ENCODE data around the gene CDKN2C.

CDKN2C gene

DNA sequence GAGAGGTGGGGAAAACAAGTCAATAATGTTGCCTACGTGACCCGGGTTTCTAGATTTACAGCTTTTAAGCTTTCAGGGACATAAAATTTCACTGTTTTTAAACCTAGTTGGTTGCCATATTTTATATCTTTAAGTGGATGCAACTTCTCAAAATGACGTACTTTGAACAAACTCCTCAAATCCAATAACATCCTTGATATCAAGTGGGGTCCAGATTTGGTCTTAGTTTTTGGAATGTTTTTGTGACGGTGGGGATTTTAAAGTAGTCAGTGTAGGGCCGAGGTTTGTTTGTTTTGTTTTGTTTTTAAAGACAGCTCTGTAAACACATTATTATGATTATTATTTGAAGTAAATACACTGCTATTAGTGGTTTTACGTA lies 453 bp downstream of the CDKN2C start:
- Histone ChIP-seq H3K4me3 (peak overlapping the region; percentile 67 to 82 (median 74)), H3K27ac (no peak overlapping the region), H3K4me1 (peaks cover 17 to 33% (median 24%) of the 10 kb centered on the region in 10 experiments; a peak in 19 of 20 replicates), H3K9me3 (replicated peaks in 1 of 11) (no peaks in the 10 kb centered on the region), H3K9ac (peak overlapping the region in 3 of 11 experiments; percentile 78 to 85 (median 84); a peak in 2 of 22 replicates), H3K27me3 (peaks cover 68 to 96% (median 93%) of the 10 kb centered on the region in 11 experiments), H4K20me1 (peaks cover 0 to 54% (median 35%) of the 10 kb centered on the region in 11 experiments; a peak in 18 of 22 replicates), H3K4me2 (peak overlapping the region; percentile 91 to 100 (median 98)), H3K36me3 (no peaks in the 10 kb centered on the region)
- TF ChIP-seq Cebpa-rat (IDR thresholded peaks at IDR 0.05): no peak

DNA sequence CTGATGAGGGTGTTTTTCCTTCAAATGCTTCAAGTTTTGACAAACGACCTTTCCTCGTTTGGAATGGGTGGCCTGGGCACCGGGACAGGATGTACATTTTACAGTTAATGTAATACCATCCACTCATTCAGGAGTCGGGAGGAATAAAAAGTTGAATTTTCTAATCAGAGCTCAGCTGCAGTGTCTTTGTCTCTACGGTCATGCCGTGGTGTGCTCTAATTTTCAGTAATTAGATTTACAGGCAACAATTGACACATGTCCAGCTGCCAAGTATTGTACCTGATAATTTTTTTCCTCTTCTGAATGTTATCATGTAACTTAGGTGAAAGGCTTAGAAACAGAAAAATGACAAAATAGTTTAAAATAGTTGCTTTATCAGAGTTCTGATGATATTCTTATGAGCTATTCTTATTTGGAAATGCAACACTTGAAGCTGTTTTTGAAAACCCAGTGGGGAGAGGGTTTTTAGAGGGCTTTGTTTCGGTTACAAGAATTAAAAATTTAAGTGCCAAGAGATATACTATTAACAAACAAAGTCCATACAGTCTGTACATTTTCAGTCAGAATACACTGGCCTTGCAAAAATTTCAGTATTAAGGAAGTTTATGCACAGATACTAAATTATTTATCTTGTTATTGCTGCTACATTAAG lies 1.0 kb downstream of the CDKN2C start:
- Histone ChIP-seq H3K4me1 (peaks cover 17 to 33% (median 24%) of the 10 kb centered on the region in 10 experiments; a peak in 19 of 20 replicates), H3K27me3 (peaks cover 72 to 98% (median 94%) of the 10 kb centered on the region in 11 experiments), H3K4me2 (peak overlapping the region in 9 of 11 experiments; percentile 91 to 100 (median 98); a peak in 15 of 22 replicates), H3K4me3 (peak overlapping the region in 6 of 10 experiments; percentile 69 to 82 (median 76); a peak in 8 of 20 replicates), H3K9ac (no peak overlapping the region), H4K20me1 (peaks cover 0 to 60% (median 36%) of the 10 kb centered on the region in 11 experiments; a peak in 18 of 22 replicates), H3K9me3 (replicated peaks in 1 of 11) (no peaks in the 10 kb centered on the region), H3K36me3 (no peaks in the 10 kb centered on the region), H3K27ac (no peak overlapping the region)
- TF ChIP-seq Cebpa-rat (IDR thresholded peaks at IDR 0.05): no peak

DNA sequence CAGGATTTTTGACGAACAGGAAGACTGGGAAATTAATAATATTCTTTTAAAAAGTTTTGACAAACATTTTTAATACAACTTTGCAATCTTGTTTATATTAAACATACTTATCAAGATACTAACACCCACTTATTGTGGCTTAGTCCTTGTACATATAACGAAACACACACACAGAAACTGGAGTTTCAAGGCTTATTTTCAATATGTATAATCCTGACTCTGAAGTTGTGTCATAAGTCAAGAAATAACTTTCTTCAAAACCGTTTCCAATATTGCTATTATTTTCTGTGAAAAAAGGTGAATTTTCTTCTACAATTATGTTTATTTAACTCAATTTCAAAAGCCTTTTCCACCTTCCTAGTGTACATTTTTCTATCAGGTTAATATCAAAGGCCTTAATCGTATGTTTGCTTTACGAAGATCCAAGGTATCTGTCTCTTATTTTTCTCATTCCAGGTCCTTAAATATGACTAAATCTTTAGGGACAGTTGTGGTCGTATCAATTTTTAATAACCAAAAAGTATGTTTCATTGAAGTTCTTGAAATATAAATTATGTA lies 1.8 kb downstream of the CDKN2C start:
- H3K4me3 ChIP-seq: no peak overlapping the region
- H3K27me3 ChIP-seq: peaks cover 73 to 98% (median 94%) of the 10 kb centered on the region in 11 experiments

DNA sequence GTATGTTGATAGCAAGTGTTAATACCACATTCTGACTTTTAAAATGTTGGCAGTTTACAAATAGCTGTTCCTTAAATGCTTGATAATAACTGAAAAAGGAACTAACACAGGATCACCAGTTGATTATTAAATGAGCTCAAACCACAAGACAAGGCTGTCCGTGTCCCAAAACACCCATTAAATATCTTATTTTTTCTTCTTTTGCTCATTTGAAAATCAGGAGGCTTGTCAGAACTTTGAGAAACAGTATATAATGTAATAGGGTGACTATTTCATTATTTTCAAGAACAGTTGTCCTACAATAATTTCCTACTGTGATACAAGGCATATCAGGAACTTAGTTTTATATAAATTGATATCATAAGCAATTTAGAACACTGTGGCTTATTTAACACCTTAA lies 2.7 kb downstream of the CDKN2C start:
- Histone ChIP-seq H3K4me3 (no peak overlapping the region), H3K9ac (no peak overlapping the region), H3K36me3 (no peaks in the 10 kb centered on the region), H3K9me3 (replicated peaks in 1 of 11) (no peaks in the 10 kb centered on the region), H3K27me3 (peaks cover 82 to 98% (median 95%) of the 10 kb centered on the region in 11 experiments), H4K20me1 (peaks cover 0 to 77% (median 51%) of the 10 kb centered on the region in 11 experiments; a peak in 19 of 22 replicates), H3K27ac (no peak overlapping the region), H3K4me2 (no peak overlapping the region), H3K4me1 (peaks cover 19 to 38% (median 29%) of the 10 kb centered on the region in 10 experiments)
- no peak for TF ChIP-seq Cebpa-rat (IDR thresholded peaks at IDR 0.05)

More for the DNA sequence above, 1.8 kb downstream of the CDKN2C start:
- Histone ChIP-seq H3K9me3 (replicated peaks in 1 of 11) (no peaks in the 10 kb centered on the region), H3K27ac (no peak overlapping the region), H3K4me1 (peaks cover 18 to 35% (median 25%) of the 10 kb centered on the region in 10 experiments; a peak in 19 of 20 replicates), H3K4me2 (no peak overlapping the region), H3K9ac (no peak overlapping the region), H3K36me3 (no peaks in the 10 kb centered on the region), H4K20me1 (peaks cover 0 to 68% (median 42%) of the 10 kb centered on the region in 11 experiments; a peak in 19 of 22 replicates)
- TF ChIP-seq Cebpa-rat (IDR thresholded peaks at IDR 0.05): no peak

DNA sequence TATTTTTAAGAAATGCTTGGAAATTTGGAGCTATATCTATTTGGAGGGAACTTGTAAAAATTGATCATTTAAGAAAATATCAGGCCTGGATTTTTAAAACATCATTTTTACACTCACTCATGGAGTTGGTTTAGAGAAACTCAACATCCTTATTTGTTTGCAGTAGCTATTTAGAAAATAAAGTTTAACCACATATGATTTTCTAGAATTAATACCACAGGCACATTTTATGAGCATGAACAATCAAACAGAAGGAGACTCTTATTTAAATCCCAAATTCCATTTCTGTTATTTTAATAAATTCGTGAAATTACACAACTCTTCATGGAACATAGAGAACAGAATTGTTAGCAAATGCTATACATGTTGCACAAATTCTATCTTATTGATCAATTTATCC lies 3.2 kb downstream of the CDKN2C start:
- H3K36me3 ChIP-seq: no peaks in the 10 kb centered on the region
- no peak for TF ChIP-seq Cebpa-rat (IDR thresholded peaks at IDR 0.05)
- no peaks in the 10 kb centered on the region for H3K9me3 ChIP-seq (replicated peaks in 1 of 11)
- H3K4me1 ChIP-seq: peaks cover 20 to 39% (median 31%) of the 10 kb centered on the region in 10 experiments
- H4K20me1 ChIP-seq: peaks cover 0 to 82% (median 56%) of the 10 kb centered on the region in 11 experiments; a peak in 19 of 22 replicates
- H3K27me3 ChIP-seq: peaks cover 87 to 98% (median 97%) of the 10 kb centered on the region in 11 experiments
- H3K4me3 ChIP-seq: no peak overlapping the region
- H3K27ac ChIP-seq: no peak overlapping the region
- H3K4me2 ChIP-seq: no peak overlapping the region
- H3K9ac ChIP-seq: no peak overlapping the region

DNA sequence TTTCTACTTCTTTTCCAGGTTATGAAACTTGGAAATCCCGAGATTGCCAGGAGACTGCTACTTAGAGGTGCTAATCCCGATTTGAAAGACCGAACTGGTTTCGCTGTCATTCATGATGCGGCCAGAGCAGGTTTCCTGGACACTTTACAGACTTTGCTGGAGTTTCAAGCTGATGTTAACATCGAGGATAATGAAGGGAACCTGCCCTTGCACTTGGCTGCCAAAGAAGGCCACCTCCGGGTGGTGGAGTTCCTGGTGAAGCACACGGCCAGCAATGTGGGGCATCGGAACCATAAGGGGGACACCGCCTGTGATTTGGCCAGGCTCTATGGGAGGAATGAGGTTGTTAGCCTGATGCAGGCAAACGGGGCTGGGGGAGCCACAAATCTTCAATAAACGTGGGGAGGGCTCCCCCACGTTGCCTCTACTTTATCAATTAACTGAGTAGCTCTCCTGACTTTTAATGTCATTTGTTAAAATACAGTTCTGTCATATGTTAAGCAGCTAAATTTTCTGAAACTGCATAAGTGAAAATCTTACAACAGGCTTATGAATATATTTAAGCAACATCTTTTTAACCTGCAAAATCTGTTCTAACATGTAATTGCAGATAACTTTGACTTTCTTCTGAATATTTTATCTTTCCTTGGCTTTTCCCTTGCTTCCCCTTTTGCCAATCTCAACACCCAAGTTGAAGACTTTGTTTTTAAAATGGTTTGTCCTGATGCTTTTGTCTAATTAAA lies 4.0 kb downstream of the CDKN2C start:
- H3K4me2 ChIP-seq: no peak overlapping the region
- no peak overlapping the region for H3K27ac ChIP-seq
- peaks cover 95 to 100% (median 98%) of the 10 kb centered on the region in 11 experiments for H3K27me3 ChIP-seq
- peaks cover 25 to 36% (median 30%) of the 10 kb centered on the region in 10 experiments for H3K4me1 ChIP-seq
- H3K36me3 ChIP-seq: no peaks in the 10 kb centered on the region
- H3K9ac ChIP-seq: no peak overlapping the region
- H3K9me3 ChIP-seq (replicated peaks in 1 of 11): no peaks in the 10 kb centered on the region
- peaks cover 0 to 85% (median 61%) of the 10 kb centered on the region in 11 experiments; a peak in 19 of 22 replicates for H4K20me1 ChIP-seq
- H3K4me3 ChIP-seq: no peak overlapping the region
- no peak for TF ChIP-seq Cebpa-rat (IDR thresholded peaks at IDR 0.05)

DNA sequence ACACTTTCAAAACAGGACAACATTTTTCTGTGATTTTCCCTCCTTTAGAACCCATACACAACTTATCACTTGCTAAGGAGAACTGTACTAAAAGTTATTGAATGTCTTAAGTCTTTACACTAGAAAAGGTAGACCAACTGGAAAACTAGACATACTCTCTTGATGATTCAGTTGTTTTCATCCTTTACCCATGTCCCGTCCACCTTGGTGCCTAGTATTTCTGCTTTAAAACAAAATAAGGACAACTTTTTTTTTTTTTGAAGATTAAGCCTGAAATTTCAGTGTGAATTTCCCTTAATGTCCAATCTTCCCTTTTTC lies 4.5 kb downstream of the CDKN2C start:
- no peak overlapping the region for H3K4me3 ChIP-seq
- no peaks in the 10 kb centered on the region for H3K36me3 ChIP-seq
- no peak overlapping the region for H3K9ac ChIP-seq
- H3K27me3 ChIP-seq: peaks cover 98 to 100% (median 98%) of the 10 kb centered on the region in 11 experiments
- H3K27ac ChIP-seq: no peak overlapping the region
- H3K4me1 ChIP-seq: peaks cover 21 to 33% (median 28%) of the 10 kb centered on the region in 10 experiments
- TF ChIP-seq Cebpa-rat (IDR thresholded peaks at IDR 0.05): no peak
- H3K4me2 ChIP-seq: no peak overlapping the region
- peaks cover 0 to 85% (median 56%) of the 10 kb centered on the region in 11 experiments; a peak in 19 of 22 replicates for H4K20me1 ChIP-seq
- no peaks in the 10 kb centered on the region for H3K9me3 ChIP-seq (replicated peaks in 1 of 11)

DNA sequence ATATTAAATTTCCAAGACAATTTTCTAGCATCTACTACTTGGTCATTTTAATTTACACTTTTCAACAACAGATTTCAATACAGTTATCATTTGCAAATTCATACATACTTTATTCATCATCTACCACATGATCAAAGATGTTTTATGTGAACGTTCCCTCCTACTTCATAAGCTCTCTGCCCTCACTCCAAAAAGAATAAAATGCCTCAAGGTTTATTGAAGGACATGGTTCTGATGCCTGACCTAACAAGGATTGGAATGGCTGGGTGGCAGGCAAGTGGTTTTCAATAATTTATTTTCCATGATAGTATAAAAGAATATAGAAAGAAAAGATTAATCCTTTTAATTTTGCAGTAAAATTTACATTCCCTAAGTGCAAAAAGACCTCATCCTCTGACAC lies 5.4 kb downstream of the CDKN2C start:
- peaks cover 12 to 25% (median 20%) of the 10 kb centered on the region in 10 experiments; a peak in 19 of 20 replicates for H3K4me1 ChIP-seq
- H3K4me3 ChIP-seq: no peak overlapping the region
- peaks cover 0 to 79% (median 48%) of the 10 kb centered on the region in 11 experiments; a peak in 19 of 22 replicates for H4K20me1 ChIP-seq
- H3K27ac ChIP-seq: no peak overlapping the region
- no peak overlapping the region for H3K4me2 ChIP-seq
- H3K36me3 ChIP-seq: no peaks in the 10 kb centered on the region
- H3K9me3 ChIP-seq (replicated peaks in 1 of 11): no peaks in the 10 kb centered on the region
- no peak overlapping the region for H3K9ac ChIP-seq
- H3K27me3 ChIP-seq: peaks cover 98 to 100% (median 98%) of the 10 kb centered on the region in 11 experiments
- no peak for TF ChIP-seq Cebpa-rat (IDR thresholded peaks at IDR 0.05)

Measured in BLaER1 treated with 17β-estradiol and CSF1 and Interleukin-3, amounts not matched to agents 10 nM and 100 nM (cell line).